ENCODE data around the gene SLIT3. TPM values are rescaled to one million over a fixed set of nuclear protein-coding genes. Genes with fewer than 3 reads are reported as not detected.

SLIT3 gene
- total and polyA plus RNA-seq, 10 of the 15 experiments (the other 5 are each of a cell fraction or from before 2014, with no cell fraction given) = 0.05 TPM; not detected in 9

DNA sequence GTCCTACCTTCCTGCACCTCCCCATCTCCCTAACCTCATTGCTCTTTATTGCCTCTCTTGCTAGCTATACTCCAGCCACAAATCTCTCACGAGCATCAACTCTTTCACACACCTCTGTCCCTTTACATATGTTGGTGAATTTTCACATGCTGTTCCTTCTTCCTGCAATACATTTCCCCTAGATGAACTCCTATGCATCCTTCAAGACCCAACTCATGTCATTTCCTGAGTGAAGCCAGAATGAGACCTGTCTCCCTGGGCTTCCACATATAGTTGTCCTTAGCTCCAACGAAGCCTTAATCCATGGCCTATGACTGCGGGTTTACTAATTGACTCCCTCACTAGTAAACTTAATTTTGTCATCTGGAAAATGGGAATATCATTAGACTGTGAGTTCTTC lies 424.5 kb downstream of the SLIT3 start:
- H3K9me3 ChIP-seq (replicated peaks; ENCODE audit: control insufficient read depth, insufficient read depth, low read length) = no peaks in the 10 kb centered on the region
- H4K20me1 ChIP-seq (ENCODE audit: control insufficient read depth, insufficient read depth) = no peaks in the 10 kb centered on the region
- H3K27ac ChIP-seq (ENCODE audit: control insufficient read depth, insufficient read depth) = no peak overlapping the region
- no peaks in the 10 kb centered on the region for H3K79me2 ChIP-seq (ENCODE audit: control insufficient read depth, insufficient read depth, low read length)
- BruUV-seq (replicated peaks) = no TSS peak
- DNase-seq (ENCODE audit: low read depth, low spot score) (no peak), FAIRE-seq (no peak), ATAC-seq (no peak)
- H3K36me3 ChIP-seq (ENCODE audit: control insufficient read depth in 2 of 2, insufficient read depth in 2 of 2, low read length in 1 of 2) = no peaks in the 10 kb centered on the region
- no peak overlapping the region for H3K9ac ChIP-seq (ENCODE audit: control insufficient read depth, insufficient read depth, low read length)
- POLR2A ChIA-PET = no interaction called here
- no peak overlapping the region for H2AFZ ChIP-seq (ENCODE audit: control insufficient read depth, low read depth, low read length)
- intact Hi-C loops (cut with micrococcal nuclease; ENCODE audit: unreplicated experiment) = no loop called here
- WGBS (ENCODE audit: insufficient coverage, insufficient replicate concordance, low lambda C conversion rate, missing lambda C conversion rate) = 28% methylated on average over 3 of the region's 3 CpGs
- no peak overlapping the region for H3K4me3 ChIP-seq
- RAD21 ChIA-PET (ENCODE audit: unreplicated experiment) = no interaction called here
- CTCF ChIA-PET = no interaction called here
- peaks cover 5% of the 10 kb centered on the region for H3K4me1 ChIP-seq (ENCODE audit: control insufficient read depth, insufficient read depth, low read length)
- H3K27me3 ChIP-seq (replicated peaks in 1 of 2; ENCODE audit: control insufficient read depth in 2 of 2, insufficient read depth in 2 of 2, low read length in 1 of 2) = no peaks in the 10 kb centered on the region; a peak in 1 of 4 replicates
- in situ Hi-C loops (cut with MboI) = no loop called here
- no peak overlapping the region for H3K4me2 ChIP-seq (ENCODE audit: control insufficient read depth, insufficient read depth)
- TF ChIP-seq, protein P1, sequence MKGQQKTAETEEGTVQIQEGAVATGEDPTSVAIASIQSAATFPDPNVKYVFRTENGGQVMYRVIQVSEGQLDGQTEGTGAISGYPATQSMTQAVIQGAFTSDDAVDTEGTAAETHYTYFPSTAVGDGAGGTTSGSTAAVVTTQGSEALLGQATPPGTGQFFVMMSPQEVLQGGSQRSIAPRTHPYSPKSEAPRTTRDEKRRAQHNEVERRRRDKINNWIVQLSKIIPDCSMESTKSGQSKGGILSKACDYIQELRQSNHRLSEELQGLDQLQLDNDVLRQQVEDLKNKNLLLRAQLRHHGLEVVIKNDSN (IDR thresholded peaks at IDR 0.05; ENCODE audit: borderline replicate concordance, extremely low read length, insufficient read depth, low read depth, low read length) = no peak
- SMC1A ChIA-PET (ENCODE audit: uncharacterized antibody, unreplicated experiment) = no interaction called here

DNA sequence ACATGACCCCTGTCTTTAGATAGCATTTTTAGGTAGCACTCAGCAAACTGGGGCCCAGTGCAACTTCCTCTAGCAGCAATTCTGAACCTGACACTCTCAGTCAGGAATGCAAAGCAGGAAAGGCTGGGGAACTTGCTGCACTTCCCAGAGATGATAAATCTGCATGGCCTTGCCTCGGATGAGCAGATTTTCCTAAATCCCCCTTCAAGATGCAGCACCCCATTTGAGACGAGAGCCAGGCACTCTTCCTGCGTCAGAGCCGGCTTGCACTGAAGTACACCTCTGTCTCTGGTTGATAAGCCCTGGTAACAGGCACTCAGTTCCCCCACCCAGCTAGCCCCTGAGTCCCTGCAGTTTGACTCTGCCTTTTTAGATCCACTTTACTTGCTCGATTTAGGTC lies 425.1 kb downstream of the SLIT3 start:
- RAD21 ChIA-PET (ENCODE audit: unreplicated experiment) = no interaction called here
- Histone ChIP-seq H4K20me1 (ENCODE audit: control insufficient read depth, insufficient read depth) (no peaks in the 10 kb centered on the region), H3K4me1 (ENCODE audit: control insufficient read depth, insufficient read depth, low read length) (peaks cover 5% of the 10 kb centered on the region), H3K36me3 (ENCODE audit: control insufficient read depth in 2 of 2, insufficient read depth in 2 of 2, low read length in 1 of 2) (no peaks in the 10 kb centered on the region), H3K9ac (ENCODE audit: control insufficient read depth, insufficient read depth, low read length) (no peak overlapping the region), H3K79me2 (ENCODE audit: control insufficient read depth, insufficient read depth, low read length) (no peaks in the 10 kb centered on the region), H3K4me3 (no peak overlapping the region), H2AFZ (ENCODE audit: control insufficient read depth, low read depth, low read length) (no peak overlapping the region), H3K4me2 (ENCODE audit: control insufficient read depth, insufficient read depth) (no peak overlapping the region), H3K9me3 (replicated peaks; ENCODE audit: control insufficient read depth, insufficient read depth, low read length) (no peaks in the 10 kb centered on the region), H3K27ac (ENCODE audit: control insufficient read depth, insufficient read depth) (no peak overlapping the region), H3K27me3 (replicated peaks in 1 of 2; ENCODE audit: control insufficient read depth in 2 of 2, insufficient read depth in 2 of 2, low read length in 1 of 2) (no peaks in the 10 kb centered on the region; a peak in 1 of 4 replicates)
- SMC1A ChIA-PET (ENCODE audit: uncharacterized antibody, unreplicated experiment) = no interaction called here
- ATAC-seq (no peak), FAIRE-seq (no peak), DNase-seq (ENCODE audit: low read depth, low spot score) (no peak)
- POLR2A ChIA-PET = no interaction called here
- TF ChIP-seq ZNF217 (IDR thresholded peaks at IDR 0.05) (no peak), POU2F2 (IDR thresholded peaks at IDR 0.05; ENCODE audit: borderline replicate concordance, low read depth, low read length) (no peak)
- CTCF ChIA-PET = no interaction called here
- in situ Hi-C loops (cut with MboI) = no loop called here
- 25% methylated on average over 5 of the region's 5 CpGs for WGBS (ENCODE audit: insufficient coverage, insufficient replicate concordance, low lambda C conversion rate, missing lambda C conversion rate)
- BruUV-seq (replicated peaks) = no TSS peak
- intact Hi-C loops (cut with micrococcal nuclease; ENCODE audit: unreplicated experiment) = no loop called here
